Keratinocyte (primary cell): ENCODE data around the gene PFKFB4. TPM values are rescaled to one million over a fixed set of nuclear protein-coding genes. Genes with fewer than 3 reads are reported as not detected.

ENCODE experiments used
- DNase-seq: peaks from one replicate; pipeline ENCODE4 v3.0.0-alpha.2; 2011; ENCODE audit warnings: low read depth, missing footprints, low spot score
- FAIRE-seq: peaks from 2 replicates; lab custom pipeline; 2011; peaks lifted over from hg19 to GRCh38; lab: Jason Lieb, UNC
- H2AFZ ChIP-seq: 2 replicates; pipeline ENCODE4 v1.6.0; 2012; ENCODE audit warnings: low read length, control low read depth, inconsistent platforms; ENCODE audit not compliant: control insufficient read depth
- H3K27ac ChIP-seq: 2 replicates; pipeline ENCODE4 v1.5.1; 2011; ENCODE audit warnings: low read length; ENCODE audit not compliant: control insufficient read depth, insufficient read depth
- H3K27me3 ChIP-seq: 3 replicates; pipeline ENCODE4 v1.6.0; 2011; ENCODE audit warnings: low read length; ENCODE audit not compliant: control insufficient read depth, insufficient read depth; ENCODE audit errors: extremely low read depth
- H3K36me3 ChIP-seq, 2 experiments: 2 replicates in 1 of 2; 3 replicates in 1 of 2; pipeline ENCODE4 v1.5.1; 2011; ENCODE audit warnings: low read length in 2 of 2, mild to moderate bottlenecking in 1 of 2; ENCODE audit not compliant: control insufficient read depth in 2 of 2, insufficient read depth in 2 of 2; ENCODE audit errors: extremely low read depth in 1 of 2
- H3K4me1 ChIP-seq: 3 replicates; pipeline ENCODE4 v1.5.1; 2011; ENCODE audit warnings: low read length; ENCODE audit not compliant: control insufficient read depth, insufficient read depth; ENCODE audit errors: extremely low read depth
- H3K4me2 ChIP-seq: 3 replicates; pipeline ENCODE4 v1.6.0; 2011; ENCODE audit warnings: low read depth, low read length; ENCODE audit not compliant: control insufficient read depth, insufficient read depth; ENCODE audit errors: extremely low read depth
- H3K4me3 ChIP-seq, 3 experiments: fragments of 200-600 bp in 1 of 3; sonication (generic) in 1 of 3; 2 replicates in 2 of 3; 3 replicates in 1 of 3; pipeline ENCODE4 v1.5.1; 2011 to 2016; ENCODE audit warnings: low read length in 3 of 3, mild to moderate bottlenecking in 3 of 3, control low read depth in 2 of 3, inconsistent platforms in 1 of 3, low read depth in 1 of 3, mixed read lengths in 1 of 3, mixed run types in 1 of 3, moderate library complexity in 1 of 3; ENCODE audit not compliant: control insufficient read depth in 2 of 3, insufficient read depth in 2 of 3; ENCODE audit errors: extremely low read depth in 1 of 3
- H3K79me2 ChIP-seq: 2 replicates; pipeline ENCODE4 v1.6.0; 2012; ENCODE audit warnings: low read length; ENCODE audit not compliant: control insufficient read depth, insufficient read depth
- H3K9ac ChIP-seq: 3 replicates; pipeline ENCODE4 v1.6.0; 2011; ENCODE audit warnings: low read length; ENCODE audit not compliant: control insufficient read depth, insufficient read depth; ENCODE audit errors: extremely low read depth
- H3K9me1 ChIP-seq: 3 replicates; pipeline ENCODE4 v1.6.0; 2011; ENCODE audit warnings: low read length; ENCODE audit not compliant: control insufficient read depth, insufficient read depth; ENCODE audit errors: extremely low read depth
- H3K9me3 ChIP-seq: 2 replicates; pipeline ENCODE4 v1.5.1; 2012; ENCODE audit warnings: low read depth, low read length; ENCODE audit not compliant: control insufficient read depth
- H4K20me1 ChIP-seq: 3 replicates; pipeline ENCODE4 v1.6.0; 2011; ENCODE audit warnings: low read length; ENCODE audit not compliant: control insufficient read depth, insufficient read depth; ENCODE audit errors: extremely low read depth
- CTCF ChIP-seq, 3 experiments: IDR thresholded peaks in 1 of 3; conservative IDR thresholded peaks in 1 of 3; optimal IDR thresholded peaks in 1 of 3; 2 replicates in 2 of 3; 3 replicates in 1 of 3; pipeline versions ENCODE3 to v1.5.1; 2011; ENCODE audit warnings: low read length in 3 of 3, mild to moderate bottlenecking in 3 of 3, moderate library complexity in 2 of 3, control low read depth in 1 of 3, inconsistent platforms in 1 of 3; ENCODE audit not compliant: insufficient read depth in 2 of 3; ENCODE audit errors: extremely low read depth in 1 of 3
- EZH2 ChIP-seq: IDR thresholded peaks from one replicate; pipeline ENCODE4 v1.6.1; 2012; ENCODE audit warnings: inconsistent platforms, mild to moderate bottlenecking, low read length, moderate library complexity
- dilution Hi-C: fragments of 300-500 bp; cut with MboI; formaldehyde crosslinking; loops from one replicate; pipeline ENCODE4 v1.7.0; 2020; ENCODE audit warnings: low sequenced_read_pairs; ENCODE audit not compliant: extremely low pct_ligation_motif_present
- polyA plus RNA-seq, 5 experiments: library from polyadenylated mRNA; depleted of rRNA in 3 of 5; stranded (reverse) in 3 of 5; stranded (forward) in 1 of 5; unstranded in 1 of 5; fragments of >200 nt; gene quantifications; 1 replicate in 1 of 5; 2 replicates in 3 of 5; 3 replicates in 1 of 5; pipeline versions ENCODE4 v1.2.1 to v1.2.3, GENCODE V29; 2011 to 2012; ENCODE audit warnings: missing spikeins in 2 of 5, low read depth in 1 of 5, low replicate concordance in 1 of 5

Gene PFKFB4
- polyA plus RNA-seq, 1 donor (not counting 4 experiments of a cell fraction or from before 2014, with no cell fraction given) = 15.1 TPM

DNA sequence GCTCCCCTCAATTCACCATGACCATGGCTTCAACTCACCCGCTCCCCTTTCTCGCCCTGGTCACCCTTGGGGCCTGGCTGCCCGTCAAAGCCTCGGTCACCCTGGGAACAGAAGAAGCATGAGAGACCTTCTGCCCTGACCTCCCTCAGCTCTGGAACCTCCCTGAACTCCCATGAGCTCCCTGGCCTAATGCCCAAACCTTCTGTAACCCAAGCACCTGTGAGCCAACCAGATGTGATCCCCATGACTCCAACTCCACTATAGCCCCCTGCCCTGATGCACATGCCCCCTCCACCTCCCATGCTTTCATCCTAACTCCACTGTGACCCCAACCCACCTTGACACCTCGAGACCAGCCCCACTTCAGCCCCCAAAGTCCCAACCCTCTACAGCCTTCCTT, 10.5 kb upstream of the PFKFB4 start:
- H3K4me3 ChIP-seq = no peak overlapping the region
- DNase-seq (no peak), FAIRE-seq (no peak)
- no peak overlapping the region for H2AFZ ChIP-seq
- no peaks in the 10 kb centered on the region for H3K79me2 ChIP-seq
- peaks cover 12% of the 10 kb centered on the region for H4K20me1 ChIP-seq
- no peak overlapping the region for H3K4me2 ChIP-seq
- TF ChIP-seq EZH2 (no peak), CTCF (optimal IDR thresholded peaks at IDR 0.05 in 1 of 3, IDR thresholded peaks at IDR 0.05 in 1 of 3, conservative IDR thresholded peaks at IDR 0.05 in 1 of 3; ENCODE audit: extremely low read depth in 1 of 3, insufficient read depth in 2 of 3, low read length in 3 of 3) (no peak)
- peaks cover 38% of the 10 kb centered on the region for H3K4me1 ChIP-seq
- dilution Hi-C loops = no loop called here
- peaks cover 3% of the 10 kb centered on the region for H3K9me1 ChIP-seq
- no peaks in the 10 kb centered on the region for H3K9me3 ChIP-seq
- peaks cover 50 to 54% of the 10 kb centered on the region in 2 experiments for H3K36me3 ChIP-seq
- no peak overlapping the region for H3K27ac ChIP-seq
- no peak overlapping the region for H3K9ac ChIP-seq
- no peaks in the 10 kb centered on the region for H3K27me3 ChIP-seq

DNA sequence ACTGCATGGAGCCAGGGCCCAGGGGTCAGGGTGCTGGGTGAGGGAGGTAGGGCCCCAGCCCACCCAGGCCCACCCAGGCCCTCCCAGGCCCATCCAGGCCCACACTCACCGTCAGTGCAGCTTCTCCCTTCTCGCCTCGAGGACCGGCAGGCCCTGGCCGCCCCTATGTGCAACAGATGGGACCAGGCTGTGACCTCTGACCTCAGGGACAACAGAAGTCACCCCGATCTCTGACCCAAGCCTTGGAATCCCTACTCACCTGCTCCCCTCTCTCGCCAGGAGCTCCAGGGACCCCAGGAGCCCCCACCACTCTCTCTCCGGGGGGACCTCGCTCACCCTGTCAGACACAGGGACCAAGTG, 9.8 kb upstream of the PFKFB4 start:
- no peak for TF ChIP-seq CTCF (optimal IDR thresholded peaks at IDR 0.05 in 1 of 3, IDR thresholded peaks at IDR 0.05 in 1 of 3, conservative IDR thresholded peaks at IDR 0.05 in 1 of 3; ENCODE audit: extremely low read depth in 1 of 3, insufficient read depth in 2 of 3, low read length in 3 of 3)
- TF ChIP-seq EZH2 = no peak
- FAIRE-seq (no peak), DNase-seq (no peak)
- Histone ChIP-seq H3K27ac (no peak overlapping the region), H3K36me3 (peaks cover 49 to 56% of the 10 kb centered on the region in 2 experiments), H3K4me2 (no peak overlapping the region), H3K27me3 (no peaks in the 10 kb centered on the region), H3K9me1 (peaks cover 3% of the 10 kb centered on the region), H3K9me3 (no peaks in the 10 kb centered on the region), H4K20me1 (peaks cover 12% of the 10 kb centered on the region), H2AFZ (no peak overlapping the region), H3K4me1 (peaks cover 38% of the 10 kb centered on the region), H3K4me3 (no peak overlapping the region), H3K79me2 (no peaks in the 10 kb centered on the region), H3K9ac (no peak overlapping the region)
- dilution Hi-C loops = no loop called here
